ENCODE measurements around the gene POLK. TPM values are rescaled to one million over a fixed set of nuclear protein-coding genes. Genes with fewer than 3 reads are reported as not detected.

POLK gene
- total RNA-seq, 1 donor from 2014 or later: 27.6 TPM

- Mint-ChIP-seq H3K27me3 (ENCODE audit: low read depth, unreplicated experiment) (no peaks in the 10 kb centered on the region), H3K27ac (ENCODE audit: unreplicated experiment) (no peak overlapping the region), H3K9me3 (ENCODE audit: unreplicated experiment) (no peaks in the 10 kb centered on the region), H3K4me3 (ENCODE audit: unreplicated experiment) (no peak overlapping the region), H3K4me1 (ENCODE audit: low read depth, unreplicated experiment) (peaks cover 8% of the 10 kb centered on the region), H3K36me3 (ENCODE audit: low read depth, unreplicated experiment) (no peaks in the 10 kb centered on the region)
- H3K36me3 ChIP-seq (ENCODE audit: insufficient read depth, low read length): no peaks in the 10 kb centered on the region
- FAIRE-seq (no peak), DNase-seq (ENCODE audit: low read depth) (no peak)
- H3K27ac ChIP-seq (ENCODE audit: low read depth, low read length): no peak overlapping the region
- no peaks in the 10 kb centered on the region for H3K27me3 ChIP-seq (ENCODE audit: insufficient read depth, low read length)
- H3K9ac ChIP-seq (ENCODE audit: low read length): no peak overlapping the region
- H4K20me1 ChIP-seq (ENCODE audit: insufficient read depth, low read length): no peaks in the 10 kb centered on the region
- no peak overlapping the region for H2AFZ ChIP-seq (ENCODE audit: low read depth, low read length)
- H3K4me2 ChIP-seq (ENCODE audit: low read length): no peak overlapping the region
- no peak for TF ChIP-seq EZH2 (IDR thresholded peaks at IDR 0.05; ENCODE audit: insufficient read depth, low read length)
- TF ChIP-seq CTCF (IDR thresholded peaks at IDR 0.05; ENCODE audit: insufficient read depth, low read depth, low read length): no peak
- H3K79me2 ChIP-seq (ENCODE audit: insufficient read depth, low read length): no peaks in the 10 kb centered on the region
- peaks cover 3% of the 10 kb centered on the region for H3K4me1 ChIP-seq (ENCODE audit: insufficient read depth, low read length)
- no peaks in the 10 kb centered on the region for H3K9me3 ChIP-seq (ENCODE audit: insufficient read depth, low read depth, low read length)
- H3K4me3 ChIP-seq (ENCODE audit: insufficient read depth, low read depth, low read length): no peak overlapping the region
These were observed 112.2 kb downstream of the POLK start for GRCh38 chr5:75623846-75624245.

DNA sequence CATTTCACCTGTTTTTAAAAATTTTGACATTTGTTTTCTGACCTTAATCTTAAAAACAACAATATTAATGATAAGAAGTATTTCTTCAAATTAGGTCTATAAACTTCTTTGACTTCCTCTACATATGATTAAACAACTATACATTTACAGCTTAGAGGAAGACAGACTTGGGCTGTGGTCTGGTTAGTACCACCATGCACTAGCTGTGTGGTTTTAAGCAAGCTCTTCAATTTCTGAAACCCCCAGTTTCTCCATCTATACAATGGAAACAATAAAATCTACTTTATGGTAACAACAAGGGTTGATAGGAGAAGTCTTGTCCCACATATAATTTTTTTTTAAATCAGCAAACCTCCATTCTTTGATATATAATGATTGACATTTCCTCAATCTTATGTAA lies 115.3 kb downstream of the POLK start:
- H3K27me3 Mint-ChIP-seq (ENCODE audit: low read depth, unreplicated experiment): no peaks in the 10 kb centered on the region
- Histone ChIP-seq H2AFZ (ENCODE audit: low read depth, low read length) (no peak overlapping the region), H3K36me3 (ENCODE audit: insufficient read depth, low read length) (no peaks in the 10 kb centered on the region), H3K4me2 (ENCODE audit: low read length) (no peak overlapping the region), H4K20me1 (ENCODE audit: insufficient read depth, low read length) (no peaks in the 10 kb centered on the region), H3K4me3 (ENCODE audit: insufficient read depth, low read depth, low read length) (no peak overlapping the region), H3K9ac (ENCODE audit: low read length) (no peak overlapping the region), H3K4me1 (ENCODE audit: insufficient read depth, low read length) (peaks cover 3% of the 10 kb centered on the region), H3K27ac (ENCODE audit: low read depth, low read length) (no peak overlapping the region), H3K79me2 (ENCODE audit: insufficient read depth, low read length) (no peaks in the 10 kb centered on the region), H3K27me3 (ENCODE audit: insufficient read depth, low read length) (no peaks in the 10 kb centered on the region), H3K9me3 (ENCODE audit: insufficient read depth, low read depth, low read length) (no peaks in the 10 kb centered on the region)
- H3K9me3 Mint-ChIP-seq (ENCODE audit: unreplicated experiment): no peaks in the 10 kb centered on the region
- no peaks in the 10 kb centered on the region for H3K36me3 Mint-ChIP-seq (ENCODE audit: low read depth, unreplicated experiment)
- TF ChIP-seq CTCF (IDR thresholded peaks at IDR 0.05; ENCODE audit: insufficient read depth, low read depth, low read length) (no peak), EZH2 (IDR thresholded peaks at IDR 0.05; ENCODE audit: insufficient read depth, low read length) (no peak)
- H3K4me3 Mint-ChIP-seq (ENCODE audit: unreplicated experiment): no peak overlapping the region
- DNase-seq (ENCODE audit: low read depth) (no peak), FAIRE-seq (no peak)
- H3K27ac Mint-ChIP-seq (ENCODE audit: unreplicated experiment): no peak overlapping the region
- peaks cover 8% of the 10 kb centered on the region for H3K4me1 Mint-ChIP-seq (ENCODE audit: low read depth, unreplicated experiment)

- Histone ChIP-seq H3K4me1 (ENCODE audit: insufficient read depth, low read length) (peaks cover under 1% of the 10 kb centered on the region), H3K4me3 (ENCODE audit: insufficient read depth, low read depth, low read length) (no peak overlapping the region), H3K79me2 (ENCODE audit: insufficient read depth, low read length) (no peaks in the 10 kb centered on the region), H3K4me2 (ENCODE audit: low read length) (no peak overlapping the region), H3K27me3 (ENCODE audit: insufficient read depth, low read length) (no peaks in the 10 kb centered on the region), H3K9me3 (ENCODE audit: insufficient read depth, low read depth, low read length) (no peaks in the 10 kb centered on the region), H3K9ac (ENCODE audit: low read length) (no peak overlapping the region), H3K27ac (ENCODE audit: low read depth, low read length) (no peak overlapping the region), H2AFZ (ENCODE audit: low read depth, low read length) (no peak overlapping the region), H3K36me3 (ENCODE audit: insufficient read depth, low read length) (no peaks in the 10 kb centered on the region), H4K20me1 (ENCODE audit: insufficient read depth, low read length) (no peaks in the 10 kb centered on the region)
- DNase-seq (ENCODE audit: low read depth) (no peak), FAIRE-seq (no peak)
- Mint-ChIP-seq H3K27me3 (ENCODE audit: low read depth, unreplicated experiment) (no peaks in the 10 kb centered on the region), H3K9me3 (ENCODE audit: unreplicated experiment) (no peaks in the 10 kb centered on the region), H3K4me3 (ENCODE audit: unreplicated experiment) (no peak overlapping the region), H3K4me1 (ENCODE audit: low read depth, unreplicated experiment) (peaks cover 8% of the 10 kb centered on the region), H3K27ac (ENCODE audit: unreplicated experiment) (no peak overlapping the region), H3K36me3 (ENCODE audit: low read depth, unreplicated experiment) (no peaks in the 10 kb centered on the region)
- no peak for TF ChIP-seq CTCF (IDR thresholded peaks at IDR 0.05; ENCODE audit: insufficient read depth, low read depth, low read length)
These were observed 116.1 kb downstream of the POLK start for GRCh38 chr5:75627801-75628200.

Measured in astrocyte (in vitro differentiated cells and primary cell).